ENCODE measurements around the gene OTOA.

OTOA gene

GRCh38 chr16:21703589-21704174 is 39.9 kb downstream of the OTOA start:
- TF ChIP-seq ZSCAN30 (tag by site-specific recombination; IDR thresholded peaks at IDR 0.05) (no peak), ZNF561 (tag by site-specific recombination; IDR thresholded peaks at IDR 0.05; ENCODE audit: borderline replicate concordance) (no peak), ZNF571 (tag by site-specific recombination; IDR thresholded peaks at IDR 0.05) (no peak), MYNN (tag by site-specific recombination; IDR thresholded peaks at IDR 0.05; ENCODE audit: borderline replicate concordance) (no peak), ZFHX2 (tag by site-specific recombination; conservative IDR thresholded peaks at IDR 0.05) (no peak), KLF10 (tag by site-specific recombination; IDR thresholded peaks at IDR 0.05) (no peak), ZNF138 (tag by site-specific recombination; IDR thresholded peaks at IDR 0.05; ENCODE audit: borderline replicate concordance) (no peak), ZNF488 (tag by site-specific recombination; IDR thresholded peaks at IDR 0.05) (no peak), ZNF670 (tag by site-specific recombination; IDR thresholded peaks at IDR 0.05; ENCODE audit: low read depth) (no peak), ZNF19 (tag by site-specific recombination; IDR thresholded peaks at IDR 0.05; ENCODE audit: low read depth) (no peak), BCL11B (tag by site-specific recombination; IDR thresholded peaks at IDR 0.05; ENCODE audit: low read depth) (no peak), ZNF239 (tag by site-specific recombination; IDR thresholded peaks at IDR 0.05) (no peak), YY2 (tag by site-specific recombination; IDR thresholded peaks at IDR 0.05) (no peak), PRDM10 (tag by site-specific recombination; IDR thresholded peaks at IDR 0.05) (no peak), ZNF585B (tag by site-specific recombination; IDR thresholded peaks at IDR 0.05) (no peak)
- POLR2A ChIA-PET: no interaction called here
- no peaks in the 10 kb centered on the region for H3K36me3 ChIP-seq (ENCODE audit: control insufficient read depth in 2 of 2, insufficient read depth in 1 of 2, low read length in 2 of 2)

GRCh38 chr16:21704266-21704665 is 40.5 kb downstream of the OTOA start:
- Histone ChIP-seq H3K27ac (ENCODE audit: extremely low read depth, low read depth, low read length) (no peak overlapping the region), H3K4me1 (ENCODE audit: control insufficient read depth, insufficient read depth, low read length) (no peaks in the 10 kb centered on the region), H3K9me3 (ENCODE audit: control insufficient read depth, insufficient read depth, low read depth, low read length) (no peaks in the 10 kb centered on the region), H3K36me3 (ENCODE audit: control insufficient read depth in 2 of 2, insufficient read depth in 1 of 2, low read length in 2 of 2) (no peaks in the 10 kb centered on the region), H3K4me3 (ENCODE audit: low read depth, low read length) (no peak overlapping the region)
- ChIA-PET CTCF (interaction anchor here (0.7 to 1.4 kb wide), 2 partner anchors 14 to 48 kb away, joined by 3 to 5 read pairs; no protein-coding TSS in a partner anchor), POLR2A (no interaction called here)
- no peak for TF ChIP-seq EGR2 (tag by site-specific recombination; IDR thresholded peaks at IDR 0.05; ENCODE audit: low read depth)
- TF ChIP-seq ZNF555 (tag by site-specific recombination; conservative IDR thresholded peaks at IDR 0.05): no peak
- no peak for TF ChIP-seq ZNF335 (tag by site-specific recombination; conservative IDR thresholded peaks at IDR 0.05)
- no peak for TF ChIP-seq ZNF184 (tag by site-specific recombination; IDR thresholded peaks at IDR 0.05)

More at GRCh38 chr16:21703589-21704174, 39.9 kb downstream of the OTOA start:
- H3K4me3 ChIP-seq (ENCODE audit: low read depth, low read length): no peak overlapping the region
- no peak overlapping the region for H3K27ac ChIP-seq (ENCODE audit: extremely low read depth, low read depth, low read length)
- H3K9me3 ChIP-seq (ENCODE audit: control insufficient read depth, insufficient read depth, low read depth, low read length): no peaks in the 10 kb centered on the region
- H3K4me1 ChIP-seq (ENCODE audit: control insufficient read depth, insufficient read depth, low read length): no peaks in the 10 kb centered on the region
- CTCF ChIA-PET: interaction anchor here (0.7 to 1.4 kb wide), 2 partner anchors 15 to 47 kb away, joined by 3 to 5 read pairs; no protein-coding TSS in a partner anchor
